Suprapubic skin (tissue), 4 donors: ENCODE results near the gene TNNI3K. TPM values are rescaled to one million over a fixed set of nuclear protein-coding genes. Genes with fewer than 3 reads are reported as not detected.

ENCODE experiments used
- DNase-seq, 2 donors: peaks; one replicate each; pipeline ENCODE4 v3.0.0-alpha.2; 2019; ENCODE audit warnings: low spot score in 2 of 2
- H3K27ac ChIP-seq: fragments of 200-600 bp; sonication (generic); one replicate; pipeline ENCODE4 v1.5.1; 2019
- H3K27me3 ChIP-seq: fragments of 200-600 bp; sonication (generic); one replicate; pipeline ENCODE4 v1.5.1; 2019
- H3K36me3 ChIP-seq: fragments of 200-600 bp; sonication (generic); one replicate; pipeline ENCODE4 v1.5.1; 2019
- H3K4me1 ChIP-seq: fragments of 200-600 bp; sonication (generic); one replicate; pipeline ENCODE4 v1.5.1; 2019
- H3K4me3 ChIP-seq: fragments of 200-600 bp; sonication (generic); one replicate; pipeline ENCODE4 v1.5.1; 2019; ENCODE audit warnings: mild to moderate bottlenecking
- H3K9me3 ChIP-seq: fragments of 200-600 bp; sonication (generic); one replicate; pipeline ENCODE4 v1.5.1; 2019
- CTCF ChIP-seq, 2 donors: fragments of 200-600 bp in 1 of 2; fragments of 450-650 bp in 1 of 2; sonication (generic) in 1 of 2; IDR thresholded peaks; one replicate each; pipeline ENCODE4 v1.5.1; 2016 to 2019; ENCODE audit warnings: antibody characterized with exemption in 2 of 2, mild to moderate bottlenecking in 1 of 2, moderate library complexity in 1 of 2
- EP300 ChIP-seq: sonication (generic); formaldehyde crosslinking; IDR thresholded peaks from one replicate; pipeline ENCODE4 v1.6.1; 2017; ENCODE audit warnings: antibody characterized with exemption
- POLR2A ChIP-seq, 2 donors: fragments of 450-650 bp; IDR thresholded peaks; one replicate each; pipeline ENCODE4 v1.6.1; 2017; ENCODE audit warnings: antibody characterized with exemption in 2 of 2, mild to moderate bottlenecking in 2 of 2, moderate library complexity in 2 of 2
- POLR2AphosphoS5 ChIP-seq, 3 donors: sonication (generic); formaldehyde crosslinking; IDR thresholded peaks; one replicate each; pipeline ENCODE4 v1.6.1; 2017; ENCODE audit warnings: antibody characterized with exemption in 3 of 3
- WGBS: methylation state at CpG from one replicate; pipeline ENCODE4 v1.1.5; 2018; 5-methylcytosine and 5-hydroxymethylcytosine counted together
- total RNA-seq, 4 donors: library from RNA; depleted of rRNA; stranded (reverse); fragments of >200 nt; gene quantifications; one replicate each; pipeline ENCODE4 v1.1.0, GENCODE V29; 2016

The TNNI3K gene
- total RNA-seq, 4 donors from 2014 or later, result 0.76 to 3.2 (median 1.1) TPM; not detected in 1

- TF ChIP-seq CTCF (IDR thresholded peaks at IDR 0.05), result no peak
- TF ChIP-seq POLR2A (IDR thresholded peaks at IDR 0.05), result no peak
- no peak for TF ChIP-seq EP300
- no peak for TF ChIP-seq POLR2AphosphoS5 (IDR thresholded peaks at IDR 0.05)
- no peak overlapping the region for H3K27ac ChIP-seq
- H3K4me3 ChIP-seq, result no peak overlapping the region
- H3K9me3 ChIP-seq, result no peaks in the 10 kb centered on the region
- peaks cover 3% of the 10 kb centered on the region for H3K36me3 ChIP-seq
- H3K27me3 ChIP-seq, result no peaks in the 10 kb centered on the region
- WGBS, result 98% methylated on average over 1 of the region's 1 CpG
- H3K4me1 ChIP-seq, result no peaks in the 10 kb centered on the region
- no peak for DNase-seq
Observed at GRCh38 chr1:74367175-74367813, 132.1 kb downstream of the TNNI3K start.

- TF ChIP-seq EP300, result no peak
- no peak for TF ChIP-seq CTCF (IDR thresholded peaks at IDR 0.05)
- no peak for TF ChIP-seq POLR2A (IDR thresholded peaks at IDR 0.05)
- TF ChIP-seq POLR2AphosphoS5 (IDR thresholded peaks at IDR 0.05), result no peak
- 86% methylated on average over 3 of the region's 3 CpGs for WGBS
- Histone ChIP-seq H3K27ac (no peak overlapping the region), H3K4me1 (no peaks in the 10 kb centered on the region), H3K4me3 (no peak overlapping the region), H3K9me3 (no peaks in the 10 kb centered on the region), H3K36me3 (peaks cover 3% of the 10 kb centered on the region), H3K27me3 (no peaks in the 10 kb centered on the region)
- no peak for DNase-seq
Observed at GRCh38 chr1:74368335-74368734, 133.1 kb downstream of the TNNI3K start.

- H3K9me3 ChIP-seq, result no peaks in the 10 kb centered on the region
- H3K36me3 ChIP-seq, result no peaks in the 10 kb centered on the region
- no peaks in the 10 kb centered on the region for H3K4me1 ChIP-seq
- no peaks in the 10 kb centered on the region for H3K27me3 ChIP-seq
- no peak overlapping the region for H3K4me3 ChIP-seq
- no peak for TF ChIP-seq POLR2A (IDR thresholded peaks at IDR 0.05)
- no peak for TF ChIP-seq CTCF (IDR thresholded peaks at IDR 0.05)
- TF ChIP-seq POLR2AphosphoS5 (IDR thresholded peaks at IDR 0.05), result no peak
- TF ChIP-seq EP300, result no peak
- DNase-seq, result no peak
- no peak overlapping the region for H3K27ac ChIP-seq
Observed at GRCh38 chr1:74375376-74375775, 140.2 kb downstream of the TNNI3K start.

- no peaks in the 10 kb centered on the region for H3K9me3 ChIP-seq
- no peak overlapping the region for H3K27ac ChIP-seq
- no peak overlapping the region for H3K4me3 ChIP-seq
- no peak for DNase-seq
- H3K36me3 ChIP-seq, result no peaks in the 10 kb centered on the region
- TF ChIP-seq POLR2A (IDR thresholded peaks at IDR 0.05) (no peak), EP300 (no peak), POLR2AphosphoS5 (IDR thresholded peaks at IDR 0.05) (no peak), CTCF (IDR thresholded peaks at IDR 0.05) (no peak)
- no peaks in the 10 kb centered on the region for H3K4me1 ChIP-seq
- H3K27me3 ChIP-seq, result no peaks in the 10 kb centered on the region
- WGBS, result 90% methylated on average over 9 of the region's 9 CpGs
Observed at GRCh38 chr1:74380252-74380651, 145.1 kb downstream of the TNNI3K start.

GRCh38 chr1:74388855-74389254 lies 153.7 kb downstream of the TNNI3K start:
- no peaks in the 10 kb centered on the region for H3K9me3 ChIP-seq
- no peaks in the 10 kb centered on the region for H3K36me3 ChIP-seq
- no peak overlapping the region for H3K27ac ChIP-seq
- TF ChIP-seq CTCF (IDR thresholded peaks at IDR 0.05), result no peak
- TF ChIP-seq EP300, result no peak
- no peak for TF ChIP-seq POLR2A (IDR thresholded peaks at IDR 0.05)
- no peak for TF ChIP-seq POLR2AphosphoS5 (IDR thresholded peaks at IDR 0.05)
- WGBS, result 84% methylated on average over 2 of the region's 2 CpGs
- no peaks in the 10 kb centered on the region for H3K27me3 ChIP-seq
- no peak for DNase-seq
- H3K4me3 ChIP-seq, result no peak overlapping the region
- H3K4me1 ChIP-seq, result no peaks in the 10 kb centered on the region
